HG02884 (cell line): Measurements from ENCODE around the gene SPEN.

Experiments
- ATAC-seq: cut with Tn5 transposase; IDR thresholded peaks from one replicate; pipeline ENCODE4 v1.9.1; 2021; ENCODE audit warnings: mild to moderate bottlenecking, moderate library complexity; ENCODE audit not compliant: unreplicated experiment

Gene SPEN

GRCh38 chr1:15852036-15852827 is 4.7 kb downstream of the SPEN start:
- ATAC-seq = no peak

GRCh38 chr1:15852828-15853302 is 5.4 kb downstream of the SPEN start:
- no peak for ATAC-seq

GRCh38 chr1:15856888-15857287 is 9.4 kb downstream of the SPEN start:
- ATAC-seq = no peak

GRCh38 chr1:15858069-15858670 is 10.7 kb downstream of the SPEN start:
- ATAC-seq = no peak

- no peak for ATAC-seq
Measured at GRCh38 chr1:15858672-15859372, 11.3 kb downstream of the SPEN start.

- no peak for ATAC-seq
Measured at GRCh38 chr1:15863156-15863901, 15.8 kb downstream of the SPEN start.

- ATAC-seq = no peak
Measured at GRCh38 chr1:15866721-15867201, 19.3 kb downstream of the SPEN start.

- ATAC-seq = no peak
Measured at GRCh38 chr1:15867288-15867687, 19.8 kb downstream of the SPEN start.

GRCh38 chr1:15869413-15869812 is 21.9 kb downstream of the SPEN start:
- ATAC-seq = no peak

- ATAC-seq = no peak
Measured at GRCh38 chr1:15870421-15870820, 22.9 kb downstream of the SPEN start.

- ATAC-seq = no peak
Measured at GRCh38 chr1:15874471-15874870, 27.0 kb downstream of the SPEN start.

GRCh38 chr1:15876357-15877055 is 29.0 kb downstream of the SPEN start:
- no peak for ATAC-seq

GRCh38 chr1:15881961-15882360 is 34.5 kb downstream of the SPEN start:
- no peak for ATAC-seq

GRCh38 chr1:15882665-15883064 is 35.2 kb downstream of the SPEN start:
- no peak for ATAC-seq

- no peak for ATAC-seq
Measured at GRCh38 chr1:15883326-15883725, 35.8 kb downstream of the SPEN start.

GRCh38 chr1:15884477-15884876 is 37.0 kb downstream of the SPEN start:
- no peak for ATAC-seq

- no peak for ATAC-seq
Measured at GRCh38 chr1:15885269-15885668, 37.8 kb downstream of the SPEN start.

- ATAC-seq = no peak
Measured at GRCh38 chr1:15885701-15886610, 38.4 kb downstream of the SPEN start.

GRCh38 chr1:15886611-15887167 is 39.2 kb downstream of the SPEN start:
- ATAC-seq = no peak
